Panc1 (cell line): ENCODE results near the gene PRDM12. TPM values are rescaled to one million over a fixed set of nuclear protein-coding genes. Genes with fewer than 3 reads are reported as not detected.

Source experiments
- ATAC-seq: fragments of 200-7000 bp; cut with Tn5 transposase; 2 replicates; pipeline ENCODE4 v1.9.1; 2020; ENCODE audit warnings: mild to moderate bottlenecking, moderate library complexity
- BruUV-seq: library from RNA; stranded (reverse); fragments of 400-500 nt; replicated peaks from 2 replicates; lab custom pipeline; 2021; lab: Mats Ljungman, UMichigan
- CTCF ChIA-PET: fragments of 300-600 bp; sonication (Branson Sonifier 250); formaldehyde crosslinking; loops from one replicate; lab custom pipeline; 2022; ENCODE audit warnings: antibody characterized with exemption; lab: Charles Lee
- POLR2A ChIA-PET: fragments of 300-600 bp; sonication (Branson Sonifier 250); formaldehyde crosslinking; loops from one replicate; lab custom pipeline; 2022; ENCODE audit warnings: antibody characterized with exemption; lab: Charles Lee
- DNase-seq: peaks from one replicate; pipeline ENCODE4 v3.0.0-alpha.2; 2010; ENCODE audit warnings: low read depth, low spot score
- H3K27ac ChIP-seq: 2 replicates; pipeline ENCODE4 v1.5.1; 2011; ENCODE audit warnings: mild to moderate bottlenecking, low read length, inconsistent platforms
- H3K27me3 ChIP-seq: fragments of 200-500 bp; sonication (Bioruptor generic); 2 replicates; pipeline ENCODE4 v1.6.0; 2014; ENCODE audit warnings: low read length, inconsistent platforms; ENCODE audit not compliant: control insufficient read depth, insufficient read depth
- H3K36me3 ChIP-seq: fragments of 200-500 bp; sonication (Bioruptor generic); 2 replicates; pipeline ENCODE4 v1.5.1; 2014; ENCODE audit warnings: inconsistent platforms, mild to moderate bottlenecking, low read length, moderate library complexity; ENCODE audit not compliant: control insufficient read depth, insufficient read depth
- H3K4me1 ChIP-seq: 2 replicates; pipeline ENCODE4 v1.5.1; 2011; ENCODE audit warnings: inconsistent platforms, mild to moderate bottlenecking, low read length, moderate library complexity; ENCODE audit not compliant: control insufficient read depth, insufficient read depth
- H3K4me3 ChIP-seq, 2 experiments: 2 replicates each; pipeline ENCODE4 v1.5.1; 2011 to 2012; ENCODE audit warnings: low read depth in 2 of 2, low read length in 2 of 2, mild to moderate bottlenecking in 2 of 2, inconsistent platforms in 1 of 2, moderate library complexity in 1 of 2
- H3K9me3 ChIP-seq: fragments of 200-500 bp; sonication (Bioruptor generic); 2 replicates; pipeline ENCODE4 v1.5.1; 2014; ENCODE audit warnings: low read depth, mild to moderate bottlenecking, inconsistent platforms, low read length, moderate library complexity; ENCODE audit not compliant: control insufficient read depth, insufficient read depth
- POLR2AphosphoS5 ChIP-seq: IDR thresholded peaks from 2 replicates; pipeline ENCODE4 v1.6.1; 2012; ENCODE audit warnings: mild to moderate bottlenecking, low read depth, low read length, moderate library complexity
- SIN3A ChIP-seq: IDR thresholded peaks from 2 replicates; pipeline ENCODE4 v1.6.1; 2012; ENCODE audit warnings: low read depth, mild to moderate bottlenecking, low read length, moderate library complexity, borderline replicate concordance; ENCODE audit not compliant: insufficient read depth
- TCF7L2 ChIP-seq: IDR thresholded peaks from 2 replicates; pipeline ENCODE4 v1.6.1; 2011; ENCODE audit warnings: mild to moderate bottlenecking, low read depth, low read length, inconsistent platforms
- in situ Hi-C: cut with HindIII; loops from 2 replicates; pipeline ENCODE4 v1.10.0; 2016; ENCODE audit warnings: low sequenced_read_pairs, low pct_unique_long_range_greater_than_20kb
- intact Hi-C: fragments of 100-400 bp; cut with micrococcal nuclease; formaldehyde crosslinking; loops from one replicate; pipeline ENCODE4 v1.10.0; 2022; ENCODE audit not compliant: unreplicated experiment
- total RNA-seq: library from RNA; stranded (reverse); gene quantifications from one replicate; pipeline ENCODE4 v1.2.1, GENCODE V29; 2021; ENCODE audit not compliant: unreplicated experiment
- TF ChIP-seq, protein P1 (sequence below), 2 experiments: IDR thresholded peaks; 2 replicates each; pipeline ENCODE4 v1.6.1; 2011 to 2012; ENCODE audit warnings: low read depth in 2 of 2, control low read depth in 1 of 2, low read length in 1 of 2, mild to moderate bottlenecking in 1 of 2, moderate library complexity in 1 of 2; ENCODE audit not compliant: insufficient read depth in 1 of 2
- TF ChIP-seq, protein P2 (sequence below): fragments of 450-650 bp; IDR thresholded peaks from 2 replicates; pipeline ENCODE4 v1.5.1; 2017; ENCODE audit warnings: mild to moderate bottlenecking

PRDM12 gene
- total RNA-seq, 1 experiment from 2014 or later, result 0.08 TPM

DNA sequence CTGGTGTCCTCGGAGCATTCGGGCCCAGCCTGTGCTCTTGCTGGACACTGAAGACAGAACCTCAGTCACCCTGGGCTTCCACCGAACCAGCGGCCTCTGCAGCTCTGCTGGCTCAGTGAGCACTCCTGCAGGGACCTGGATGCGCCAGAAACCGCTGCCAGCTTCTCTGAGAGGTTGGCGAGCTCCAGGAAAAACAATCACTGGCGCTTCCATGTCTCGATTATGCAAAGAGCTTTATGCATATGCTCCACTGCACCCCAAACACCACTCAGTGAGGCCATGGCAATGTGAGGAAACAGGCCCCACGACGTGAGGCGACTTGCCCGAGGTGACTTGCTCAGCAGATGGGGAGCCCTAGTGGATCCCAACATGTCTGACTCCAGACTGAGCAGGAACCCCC lies 11.0 kb downstream of the PRDM12 start:
- CTCF ChIA-PET, result no interaction called here
- intact Hi-C loops, result no loop called here
- BruUV-seq, result no TSS peak
- POLR2A ChIA-PET, result no interaction called here
- no peaks in the 10 kb centered on the region for H3K36me3 ChIP-seq
- no peaks in the 10 kb centered on the region for H3K27me3 ChIP-seq
- no peak overlapping the region for H3K27ac ChIP-seq
- TF ChIP-seq, protein P1, sequence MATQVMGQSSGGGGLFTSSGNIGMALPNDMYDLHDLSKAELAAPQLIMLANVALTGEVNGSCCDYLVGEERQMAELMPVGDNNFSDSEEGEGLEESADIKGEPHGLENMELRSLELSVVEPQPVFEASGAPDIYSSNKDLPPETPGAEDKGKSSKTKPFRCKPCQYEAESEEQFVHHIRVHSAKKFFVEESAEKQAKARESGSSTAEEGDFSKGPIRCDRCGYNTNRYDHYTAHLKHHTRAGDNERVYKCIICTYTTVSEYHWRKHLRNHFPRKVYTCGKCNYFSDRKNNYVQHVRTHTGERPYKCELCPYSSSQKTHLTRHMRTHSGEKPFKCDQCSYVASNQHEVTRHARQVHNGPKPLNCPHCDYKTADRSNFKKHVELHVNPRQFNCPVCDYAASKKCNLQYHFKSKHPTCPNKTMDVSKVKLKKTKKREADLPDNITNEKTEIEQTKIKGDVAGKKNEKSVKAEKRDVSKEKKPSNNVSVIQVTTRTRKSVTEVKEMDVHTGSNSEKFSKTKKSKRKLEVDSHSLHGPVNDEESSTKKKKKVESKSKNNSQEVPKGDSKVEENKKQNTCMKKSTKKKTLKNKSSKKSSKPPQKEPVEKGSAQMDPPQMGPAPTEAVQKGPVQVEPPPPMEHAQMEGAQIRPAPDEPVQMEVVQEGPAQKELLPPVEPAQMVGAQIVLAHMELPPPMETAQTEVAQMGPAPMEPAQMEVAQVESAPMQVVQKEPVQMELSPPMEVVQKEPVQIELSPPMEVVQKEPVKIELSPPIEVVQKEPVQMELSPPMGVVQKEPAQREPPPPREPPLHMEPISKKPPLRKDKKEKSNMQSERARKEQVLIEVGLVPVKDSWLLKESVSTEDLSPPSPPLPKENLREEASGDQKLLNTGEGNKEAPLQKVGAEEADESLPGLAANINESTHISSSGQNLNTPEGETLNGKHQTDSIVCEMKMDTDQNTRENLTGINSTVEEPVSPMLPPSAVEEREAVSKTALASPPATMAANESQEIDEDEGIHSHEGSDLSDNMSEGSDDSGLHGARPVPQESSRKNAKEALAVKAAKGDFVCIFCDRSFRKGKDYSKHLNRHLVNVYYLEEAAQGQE (IDR thresholded peaks at IDR 0.05; ENCODE audit: insufficient read depth in 1 of 2, low read depth in 2 of 2, low read length in 1 of 2), result no peak
- TF ChIP-seq, protein P2, sequence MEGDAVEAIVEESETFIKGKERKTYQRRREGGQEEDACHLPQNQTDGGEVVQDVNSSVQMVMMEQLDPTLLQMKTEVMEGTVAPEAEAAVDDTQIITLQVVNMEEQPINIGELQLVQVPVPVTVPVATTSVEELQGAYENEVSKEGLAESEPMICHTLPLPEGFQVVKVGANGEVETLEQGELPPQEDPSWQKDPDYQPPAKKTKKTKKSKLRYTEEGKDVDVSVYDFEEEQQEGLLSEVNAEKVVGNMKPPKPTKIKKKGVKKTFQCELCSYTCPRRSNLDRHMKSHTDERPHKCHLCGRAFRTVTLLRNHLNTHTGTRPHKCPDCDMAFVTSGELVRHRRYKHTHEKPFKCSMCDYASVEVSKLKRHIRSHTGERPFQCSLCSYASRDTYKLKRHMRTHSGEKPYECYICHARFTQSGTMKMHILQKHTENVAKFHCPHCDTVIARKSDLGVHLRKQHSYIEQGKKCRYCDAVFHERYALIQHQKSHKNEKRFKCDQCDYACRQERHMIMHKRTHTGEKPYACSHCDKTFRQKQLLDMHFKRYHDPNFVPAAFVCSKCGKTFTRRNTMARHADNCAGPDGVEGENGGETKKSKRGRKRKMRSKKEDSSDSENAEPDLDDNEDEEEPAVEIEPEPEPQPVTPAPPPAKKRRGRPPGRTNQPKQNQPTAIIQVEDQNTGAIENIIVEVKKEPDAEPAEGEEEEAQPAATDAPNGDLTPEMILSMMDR, result no peak
- TF ChIP-seq TCF7L2 (no peak), POLR2AphosphoS5 (no peak), SIN3A (no peak)
- no peak for DNase-seq
- H3K4me1 ChIP-seq, result no peaks in the 10 kb centered on the region
- H3K9me3 ChIP-seq, result no peaks in the 10 kb centered on the region
- no peak overlapping the region for H3K4me3 ChIP-seq
- in situ Hi-C loops, result no loop called here
- no peak for ATAC-seq

GRCh38 chr9:130677252-130677651 lies 12.9 kb downstream of the PRDM12 start:
- ChIA-PET POLR2A (no interaction called here), CTCF (no interaction called here)
- no TSS peak for BruUV-seq
- H3K4me3 ChIP-seq, result no peak overlapping the region
- TF ChIP-seq POLR2AphosphoS5 (no peak), TCF7L2 (no peak), SIN3A (no peak)
- TF ChIP-seq, protein P2, result no peak
- TF ChIP-seq, protein P1 (IDR thresholded peaks at IDR 0.05; ENCODE audit: insufficient read depth in 1 of 2, low read depth in 2 of 2, low read length in 1 of 2), result no peak
- in situ Hi-C loops (no loop called here), intact Hi-C loops (no loop called here)
- no peaks in the 10 kb centered on the region for H3K36me3 ChIP-seq
- H3K9me3 ChIP-seq, result no peaks in the 10 kb centered on the region
- no peaks in the 10 kb centered on the region for H3K27me3 ChIP-seq
- no peak overlapping the region for H3K27ac ChIP-seq
- DNase-seq (no peak), ATAC-seq (no peak)
- no peaks in the 10 kb centered on the region for H3K4me1 ChIP-seq
